HG03060 (cell line): ENCODE data around the gene TIFAB.

Source experiments
- ATAC-seq: cut with Tn5 transposase; IDR thresholded peaks from one replicate; pipeline ENCODE4 v1.9.1; 2021; ENCODE audit warnings: low read depth, moderate number of reproducible peaks; ENCODE audit not compliant: unreplicated experiment

The TIFAB gene

DNA sequence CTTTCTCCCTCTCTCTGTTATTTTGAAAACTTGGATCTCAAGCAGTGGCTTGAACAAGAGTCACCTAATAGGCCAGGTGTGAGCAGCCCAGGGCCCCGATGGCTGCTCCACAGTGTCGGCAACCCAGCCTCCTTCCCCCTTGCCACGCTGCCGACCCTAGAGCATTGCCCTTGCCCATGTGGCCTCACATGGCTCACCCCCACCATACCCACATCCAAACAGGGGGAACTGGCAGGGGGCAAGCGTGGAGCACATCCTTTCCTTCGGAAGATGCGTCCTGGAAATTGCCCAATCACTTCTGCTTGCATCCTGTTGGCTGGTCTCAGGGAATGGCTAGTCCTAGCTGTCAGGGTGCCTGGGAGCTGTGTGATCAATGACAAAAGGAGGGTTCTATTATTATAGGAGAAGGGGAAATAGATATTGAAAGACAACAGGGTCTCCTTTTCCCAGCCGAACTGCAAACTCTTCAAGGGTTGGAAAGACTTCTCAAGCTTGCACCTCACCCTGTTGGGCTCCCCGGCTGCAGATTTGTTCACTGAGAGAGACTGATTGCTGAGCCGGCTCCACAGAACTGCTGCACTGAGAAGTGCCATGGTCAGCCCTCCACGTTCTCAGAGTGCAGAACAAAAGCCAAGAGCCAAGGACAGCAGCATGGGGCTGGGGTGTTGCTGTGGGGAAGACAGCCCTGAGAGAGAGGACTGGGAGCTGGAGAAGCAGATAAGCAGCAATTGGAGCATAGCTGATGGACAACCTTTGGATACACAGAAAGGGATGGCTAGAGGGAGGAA lies 8.3 kb upstream of the TIFAB start:
- no peak for ATAC-seq

DNA sequence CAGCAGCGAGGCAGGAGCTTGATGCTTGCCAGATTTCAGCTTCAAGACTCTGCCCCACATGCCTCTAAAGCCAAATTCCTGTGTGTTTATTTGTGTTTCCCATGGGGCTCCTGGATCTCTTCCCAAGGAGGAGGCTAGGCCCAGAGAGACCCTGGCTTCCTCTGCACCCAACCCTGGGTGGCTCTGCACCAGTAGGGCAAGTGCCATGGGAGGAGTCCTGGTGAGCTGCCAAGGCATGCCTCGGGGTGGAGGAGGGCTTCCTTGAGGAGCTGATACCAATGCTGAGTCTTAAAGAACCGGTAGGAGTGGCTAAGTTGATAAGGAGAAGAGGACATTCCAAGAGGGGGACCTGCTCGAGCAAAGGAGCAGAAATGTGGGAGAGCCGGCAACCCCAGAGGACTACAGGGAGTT lies 6.8 kb upstream of the TIFAB start:
- no peak for ATAC-seq

DNA sequence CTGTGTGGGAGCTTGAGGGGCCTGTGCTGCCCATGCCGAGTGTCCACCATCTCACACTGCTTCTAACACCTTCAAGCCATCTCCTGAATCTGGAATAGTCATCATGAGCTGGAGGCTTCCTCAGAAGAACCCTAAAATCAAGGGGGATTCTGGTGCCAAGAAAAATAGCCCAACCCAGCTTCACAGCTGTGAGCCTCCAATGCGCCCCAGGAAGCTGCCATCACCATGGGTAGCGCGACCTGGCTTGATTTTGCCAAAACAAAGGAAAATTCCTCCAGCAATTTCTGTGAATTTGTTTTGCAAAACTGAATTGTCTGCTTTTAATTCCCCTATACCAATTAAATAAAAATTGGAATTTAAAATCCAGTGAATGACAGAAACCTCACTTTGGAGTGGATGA lies 6.2 kb upstream of the TIFAB start:
- ATAC-seq = no peak

DNA sequence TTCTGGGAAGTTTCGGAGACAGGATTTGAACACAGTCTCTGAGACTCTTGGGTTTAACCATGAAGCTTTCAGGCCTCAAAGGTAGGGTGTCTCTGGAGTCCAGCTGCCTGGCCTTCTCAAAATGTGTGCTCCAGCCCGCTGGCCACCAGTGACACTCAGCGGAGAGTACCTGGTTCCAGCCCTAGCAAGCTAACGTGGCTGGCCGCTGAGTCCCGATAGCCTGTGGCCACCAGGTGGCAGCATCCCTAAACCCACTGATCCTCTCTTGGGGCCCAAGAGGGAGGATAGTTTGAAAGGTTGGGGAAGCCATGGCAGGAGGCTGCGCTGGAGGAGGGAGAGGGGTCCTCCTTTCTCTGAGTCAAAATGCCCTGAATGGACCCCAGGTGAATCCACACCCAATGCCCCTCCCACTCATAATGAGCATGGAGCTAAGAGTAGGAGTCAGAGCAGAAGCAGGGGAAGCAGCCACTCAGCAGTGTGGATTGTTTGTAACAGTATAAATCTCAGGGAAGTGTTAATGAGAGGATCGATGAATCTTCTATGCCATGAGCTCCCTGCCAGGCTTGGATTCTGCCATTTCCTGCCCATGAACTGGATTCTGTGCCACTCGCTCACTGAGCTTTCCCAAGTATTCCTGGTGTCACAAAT lies 5.4 kb upstream of the TIFAB start:
- no peak for ATAC-seq

DNA sequence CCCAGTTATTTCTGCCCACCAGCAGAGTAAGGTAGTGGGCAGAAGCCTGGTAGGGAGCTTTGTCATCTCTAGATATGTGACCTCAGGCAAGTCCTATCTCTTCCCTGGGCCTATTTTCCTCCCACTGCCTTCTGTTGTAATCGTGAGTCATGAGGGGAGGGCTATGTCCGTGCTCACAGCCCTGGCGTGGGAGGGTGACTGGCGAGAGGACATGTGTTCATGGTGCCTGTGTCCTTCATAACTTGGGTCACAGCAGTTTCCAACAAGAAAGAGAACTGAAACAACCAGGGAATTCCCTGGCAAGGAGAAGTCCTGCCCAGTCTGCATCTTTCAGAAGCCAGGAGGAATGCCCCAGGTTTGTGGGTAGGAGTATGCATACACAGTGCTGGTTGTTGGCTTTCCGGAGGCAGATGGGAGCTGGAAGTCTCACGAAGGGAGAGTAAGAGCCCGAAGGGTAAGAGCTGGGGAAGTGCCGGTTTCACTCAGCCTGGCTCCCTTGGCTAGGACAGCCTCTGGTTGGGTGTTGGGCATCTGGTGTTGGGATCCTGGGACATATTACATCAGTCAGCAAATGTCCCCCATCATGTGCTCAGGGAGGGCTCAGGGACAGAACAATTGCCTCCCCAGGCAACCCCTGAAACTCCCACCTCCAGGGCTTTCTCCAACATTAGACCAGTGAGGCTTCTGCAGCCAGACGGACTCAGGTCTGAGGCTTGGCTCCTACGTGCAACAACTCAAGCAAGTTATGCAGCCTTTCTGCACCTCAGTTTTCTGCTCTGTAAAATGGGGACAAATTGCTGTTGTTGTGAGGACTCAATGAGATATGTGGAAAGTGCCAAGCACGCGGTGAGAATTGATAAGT lies 4.3 kb upstream of the TIFAB start:
- ATAC-seq = peak; percentile 30

DNA sequence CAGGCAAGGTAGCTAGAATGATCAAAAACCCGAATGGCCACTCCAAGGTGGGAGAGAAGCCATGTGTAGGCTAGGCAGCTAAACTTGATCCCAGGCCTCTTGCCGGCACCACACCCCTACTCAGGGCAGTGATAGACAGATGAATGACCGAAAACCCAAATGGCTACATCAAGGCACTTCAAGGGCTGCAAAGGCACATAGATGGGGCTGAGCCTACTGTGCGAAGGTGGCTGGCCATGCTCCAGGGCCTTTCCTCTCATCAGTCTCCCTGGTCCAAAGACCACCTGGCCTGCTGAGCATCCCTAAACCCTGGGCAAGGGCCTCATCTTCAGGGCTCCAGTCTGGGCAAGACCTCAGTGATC lies 3.7 kb upstream of the TIFAB start:
- ATAC-seq = no peak

DNA sequence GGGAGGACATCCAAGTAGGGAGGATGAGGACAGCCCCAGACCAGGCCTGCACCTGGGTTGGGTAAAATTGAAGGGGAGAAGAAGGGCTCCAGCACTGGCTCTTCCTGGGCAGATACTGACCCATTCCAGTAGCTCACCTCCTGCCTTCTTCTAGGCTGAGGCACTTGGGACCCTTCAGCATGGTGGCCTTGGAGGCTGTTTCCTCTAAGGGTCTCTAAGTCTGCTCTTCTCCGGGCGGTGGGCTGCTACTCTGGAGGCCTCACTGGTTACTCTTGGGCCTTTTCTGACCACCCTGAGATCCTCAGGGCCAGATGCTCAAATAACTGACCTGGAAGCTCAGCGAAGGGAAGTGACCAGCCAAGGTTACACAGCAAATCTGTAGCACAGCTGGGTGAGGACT lies 2.8 kb upstream of the TIFAB start:
- no peak for ATAC-seq

DNA sequence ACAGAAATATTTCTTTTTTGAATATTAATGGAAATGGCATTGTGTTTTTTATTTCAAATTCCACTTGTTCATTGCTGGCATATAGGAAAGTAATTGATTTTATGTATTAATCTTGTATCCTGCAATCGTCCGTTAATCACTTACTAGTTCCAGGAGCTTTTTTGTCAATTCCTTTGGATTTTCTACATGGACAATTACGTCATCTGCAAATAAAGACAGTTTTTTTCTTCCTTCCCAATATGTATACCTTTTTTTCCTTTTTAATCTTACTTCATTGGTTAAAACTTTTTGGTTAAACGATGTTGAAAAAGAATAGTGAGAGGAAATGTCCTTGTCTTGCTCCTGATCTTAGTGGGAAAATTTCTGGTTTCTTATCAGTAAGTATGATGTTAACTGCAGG lies 1.5 kb upstream of the TIFAB start:
- ATAC-seq = no peak

DNA sequence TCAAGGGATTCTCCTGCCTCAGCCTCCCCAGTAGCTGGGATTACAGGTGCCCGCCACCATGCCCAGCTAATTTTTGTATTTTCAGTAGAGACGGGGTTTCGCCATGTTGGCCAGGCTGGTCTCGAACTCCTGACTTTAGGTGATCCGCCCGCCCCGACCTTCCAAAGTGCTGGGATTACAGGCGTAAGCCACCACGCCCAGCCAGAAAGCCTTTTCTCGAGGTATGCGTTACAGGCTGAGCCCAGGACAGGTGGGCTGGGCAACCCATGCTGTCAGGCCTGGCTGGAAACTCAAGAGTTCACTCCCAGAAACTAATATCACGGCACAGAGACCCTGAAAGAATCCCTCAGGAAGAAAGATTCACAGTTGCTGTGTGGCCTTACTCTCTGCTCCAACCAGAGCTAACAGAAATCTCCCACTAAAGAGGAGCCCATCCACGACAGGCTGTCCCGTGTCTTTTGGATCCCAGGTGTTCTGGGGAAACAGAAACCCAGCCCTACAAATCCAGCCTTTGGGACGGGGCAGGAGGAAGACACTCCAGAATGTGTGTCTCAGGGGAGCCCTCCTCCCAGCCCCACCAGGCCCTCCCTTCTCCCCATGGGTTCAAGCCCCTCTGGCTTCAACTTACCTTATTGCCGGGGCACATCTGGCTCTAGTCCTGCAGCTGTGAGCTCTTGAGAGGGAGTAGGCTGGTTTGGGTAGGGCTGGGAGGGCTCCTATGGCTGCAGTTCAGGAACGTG lies 400 bp downstream of the TIFAB start:
- ATAC-seq = no peak

DNA sequence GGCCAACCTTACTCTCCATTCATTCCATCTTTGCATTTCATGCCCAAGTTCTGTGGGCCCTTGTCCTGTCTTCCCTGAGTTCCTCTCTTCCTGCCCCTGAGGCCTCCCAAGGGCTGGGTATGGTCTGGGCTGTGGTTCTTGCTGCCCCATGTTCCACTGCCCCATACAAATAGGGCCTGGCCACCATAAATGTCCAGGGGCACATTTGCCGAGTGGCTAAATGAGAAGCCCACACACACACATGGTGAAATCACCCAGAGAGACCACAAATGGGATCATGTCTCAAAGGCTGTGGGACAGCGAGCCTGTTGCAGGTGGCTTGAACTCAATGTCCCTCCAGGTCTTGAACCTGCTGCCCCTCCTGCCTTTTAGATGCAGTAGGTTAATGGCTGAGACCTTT lies 1.2 kb downstream of the TIFAB start:
- no peak for ATAC-seq

DNA sequence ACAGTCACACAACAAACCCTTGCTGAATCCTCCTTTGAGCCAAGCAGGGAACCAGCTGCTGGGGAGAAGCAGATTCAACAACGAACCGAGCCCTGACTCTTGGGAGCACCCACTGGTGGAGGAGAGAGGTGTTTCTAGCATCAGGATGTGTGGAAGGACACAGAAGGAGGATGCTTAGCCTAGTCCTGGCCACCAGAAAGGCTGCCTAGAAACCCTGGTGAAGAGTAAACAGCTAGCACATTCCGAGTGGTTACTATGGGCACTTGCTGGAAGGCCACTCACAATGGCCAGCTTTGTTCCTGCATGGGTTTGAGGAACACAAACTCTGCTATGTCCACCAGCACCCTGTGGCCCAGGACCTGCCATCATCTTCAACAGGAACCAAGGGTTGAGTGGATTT lies 1.8 kb downstream of the TIFAB start:
- ATAC-seq = no peak

DNA sequence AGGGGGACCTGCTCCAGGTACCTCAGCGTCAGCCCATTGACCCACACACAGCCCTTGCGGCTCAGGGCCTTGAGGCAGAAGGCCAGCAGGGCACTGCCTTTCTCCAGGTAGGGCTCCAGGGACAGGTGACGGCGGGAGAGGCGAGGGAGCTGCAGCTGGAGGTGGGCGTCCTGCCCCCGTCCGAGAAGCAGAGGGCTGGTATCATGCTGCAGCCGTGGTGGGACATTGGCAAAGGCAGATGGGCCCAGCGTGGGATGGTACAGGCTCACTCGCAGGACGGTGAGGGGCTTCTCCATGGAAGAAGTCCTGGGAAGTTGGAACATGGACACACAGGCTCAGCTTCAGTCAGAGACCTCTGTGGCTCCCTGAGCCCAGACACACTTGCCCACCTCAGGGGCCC lies 2.5 kb downstream of the TIFAB start:
- no peak for ATAC-seq

DNA sequence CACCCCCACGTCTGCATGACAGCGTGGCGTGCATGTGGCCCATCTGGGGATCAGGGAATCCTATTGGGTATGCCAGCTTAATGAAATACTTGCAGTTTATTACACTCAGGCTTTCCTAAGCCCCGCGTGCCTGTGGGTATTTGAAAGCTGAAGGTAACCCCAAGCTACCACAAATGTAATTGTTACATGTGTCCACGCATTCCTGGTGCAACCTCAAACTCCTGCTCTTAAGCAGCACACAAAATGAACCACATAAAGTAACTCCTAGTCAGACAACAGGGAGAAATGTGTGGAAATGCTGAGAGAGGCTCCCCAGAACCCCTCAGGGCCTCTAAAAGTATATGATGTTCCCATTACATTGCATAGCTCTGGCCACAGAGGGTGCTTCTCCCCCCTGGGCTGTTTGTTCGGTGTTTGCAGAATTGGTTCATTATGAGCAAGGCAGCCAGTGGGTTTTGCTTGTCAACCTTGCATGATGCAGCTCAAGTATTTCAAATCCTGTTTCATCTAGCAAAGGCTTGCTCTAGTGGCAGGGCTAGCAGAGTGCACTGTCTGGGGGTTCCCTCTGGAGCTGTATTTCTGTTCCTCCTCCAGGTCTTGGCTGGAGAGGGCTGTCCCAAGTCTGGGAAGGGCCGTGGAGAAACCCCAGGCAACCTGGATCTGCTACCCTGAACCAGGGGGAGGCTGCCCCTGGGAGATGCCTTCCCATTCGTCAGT lies 3.2 kb downstream of the TIFAB start:
- ATAC-seq = no peak

DNA sequence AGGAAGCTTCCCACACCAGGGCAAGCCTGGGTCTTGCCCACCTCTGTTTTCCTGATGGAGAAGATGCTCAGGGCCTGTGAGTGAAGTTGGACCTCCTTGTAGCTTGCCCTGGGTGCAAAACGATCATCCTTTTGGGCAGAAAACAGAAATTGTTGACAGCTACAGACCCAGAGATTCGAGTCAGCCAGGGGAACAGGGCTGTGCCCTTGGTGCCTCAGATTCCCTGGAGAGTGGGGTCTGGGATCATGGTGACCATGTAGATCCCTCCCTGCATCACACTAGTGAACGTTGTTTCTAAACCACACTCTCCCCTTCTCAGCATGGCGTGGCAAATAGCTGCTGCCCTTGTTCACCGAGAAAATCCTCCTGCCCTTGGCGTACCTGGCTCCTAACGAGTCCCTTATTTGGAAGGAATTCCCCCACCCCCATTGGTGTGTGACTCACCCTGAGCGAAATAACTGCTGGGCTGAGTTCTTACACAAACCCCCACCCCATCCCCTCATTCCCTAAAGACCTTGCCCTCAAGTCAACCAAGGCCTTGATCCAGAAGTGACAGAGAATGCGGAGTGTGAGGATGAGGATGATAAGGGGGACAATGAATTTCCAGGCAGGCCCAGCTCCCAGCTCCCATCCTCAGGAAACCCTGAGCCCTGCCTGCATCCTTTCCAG lies 3.9 kb downstream of the TIFAB start:
- no peak for ATAC-seq

DNA sequence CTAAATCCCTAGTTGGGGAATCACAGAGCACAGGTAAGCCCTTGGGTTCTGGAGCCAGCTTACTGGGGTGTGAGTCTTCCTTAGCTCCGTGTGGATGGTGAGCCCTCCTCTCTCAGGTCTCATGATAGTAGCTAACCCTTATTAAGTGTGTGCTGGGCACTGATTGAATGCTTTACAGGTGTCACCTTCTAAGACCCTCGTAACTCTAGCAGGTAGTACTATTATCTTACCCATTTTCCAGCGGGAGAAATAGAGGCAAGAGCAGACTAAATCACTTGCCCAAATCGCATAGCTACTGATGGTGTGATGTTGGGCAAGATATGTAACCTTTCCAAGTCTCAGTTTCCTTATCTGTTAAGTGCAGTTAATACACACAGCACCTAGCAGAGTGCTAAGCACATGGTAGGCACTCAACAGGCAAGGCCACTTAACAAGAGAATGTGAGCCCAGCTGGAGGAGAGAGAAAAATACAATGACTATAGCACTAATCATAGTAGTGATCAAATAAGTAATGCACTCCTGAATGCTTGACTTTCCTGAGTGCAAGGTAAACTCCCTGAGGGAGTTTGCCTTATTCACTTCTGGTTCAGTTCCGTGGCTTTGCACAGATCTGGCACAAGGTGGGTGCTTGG lies 4.7 kb downstream of the TIFAB start, which contains the start of gene DCANP1:
DCANP1 (minus strand) TSS at position 51 of the 632 bp plus-strand sequence. CDS start 240 bp downstream, outside the sequence.
- no peak for ATAC-seq

DNA sequence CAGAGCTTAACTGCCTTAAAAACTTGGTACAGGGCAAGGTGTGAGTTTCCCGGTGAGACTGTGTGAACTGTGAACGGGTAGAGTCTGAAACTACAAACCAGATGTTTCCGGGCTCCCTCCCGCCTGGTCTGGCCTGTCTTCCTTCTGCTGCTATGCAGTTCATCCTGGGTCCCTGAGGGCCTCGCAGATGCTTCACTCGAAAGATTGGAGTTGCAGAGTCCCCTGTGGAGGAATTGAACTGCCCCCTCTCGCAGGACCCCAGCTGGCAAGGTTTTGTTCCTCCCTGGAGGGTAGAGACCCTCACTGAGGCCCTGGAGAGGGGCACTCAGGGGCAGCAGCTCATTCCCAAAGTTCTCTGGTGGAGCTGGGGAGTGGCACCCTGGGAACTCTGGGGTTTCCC lies 5.5 kb downstream of the TIFAB start:
- ATAC-seq = no peak

DNA sequence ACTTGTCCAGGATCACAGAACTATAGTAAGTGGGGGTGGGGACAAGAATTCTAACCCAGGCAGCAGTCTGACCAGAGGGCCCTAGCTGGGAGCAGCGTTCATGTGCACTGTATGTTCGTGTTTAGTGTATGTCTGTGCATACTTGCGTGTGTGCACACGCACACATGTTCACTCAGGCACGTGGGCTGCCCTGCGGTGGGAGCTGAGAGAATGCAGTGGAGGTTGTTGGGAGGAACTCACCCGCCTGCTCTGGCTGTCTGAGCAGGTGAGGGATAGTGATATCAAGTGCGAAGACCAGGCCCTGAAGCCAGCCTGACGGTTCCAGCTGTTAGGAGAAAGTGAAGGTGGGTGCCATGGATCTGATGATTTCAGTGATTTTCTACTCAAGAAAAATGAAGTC lies 5.9 kb downstream of the TIFAB start:
- no peak for ATAC-seq

DNA sequence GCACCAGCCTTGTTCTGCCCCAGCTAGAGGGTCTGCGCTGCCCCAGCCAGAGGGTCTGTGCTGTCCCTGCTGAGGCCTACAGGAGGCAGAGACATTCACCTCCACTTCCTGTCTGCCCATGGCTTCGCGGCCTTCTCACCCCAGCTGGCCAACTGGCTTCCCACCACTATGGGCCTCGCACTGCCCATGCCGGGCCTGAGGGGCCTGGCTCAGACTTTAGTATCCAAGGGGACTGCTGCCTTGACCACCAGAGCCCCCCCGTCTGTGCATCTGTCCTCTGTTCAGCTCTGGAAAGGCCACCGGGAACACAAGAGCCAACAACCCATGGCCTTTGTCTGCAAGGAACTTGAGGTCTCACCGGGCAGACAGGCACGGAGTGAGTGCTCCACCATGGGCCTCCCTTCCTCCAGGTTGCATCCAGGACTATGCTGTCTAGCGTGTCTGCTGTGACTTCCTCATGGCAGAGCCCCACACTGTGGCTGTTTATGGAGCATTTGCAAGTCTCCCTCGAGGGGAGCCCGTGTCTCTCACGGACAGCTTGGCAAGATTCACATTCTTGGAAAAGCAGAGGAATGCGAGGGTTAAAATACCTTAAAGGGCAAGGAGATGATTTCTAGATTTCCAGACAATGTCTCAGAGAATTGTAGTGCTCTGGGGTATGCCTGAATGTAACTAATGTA lies 6.7 kb downstream of the TIFAB start:
- ATAC-seq = no peak

DNA sequence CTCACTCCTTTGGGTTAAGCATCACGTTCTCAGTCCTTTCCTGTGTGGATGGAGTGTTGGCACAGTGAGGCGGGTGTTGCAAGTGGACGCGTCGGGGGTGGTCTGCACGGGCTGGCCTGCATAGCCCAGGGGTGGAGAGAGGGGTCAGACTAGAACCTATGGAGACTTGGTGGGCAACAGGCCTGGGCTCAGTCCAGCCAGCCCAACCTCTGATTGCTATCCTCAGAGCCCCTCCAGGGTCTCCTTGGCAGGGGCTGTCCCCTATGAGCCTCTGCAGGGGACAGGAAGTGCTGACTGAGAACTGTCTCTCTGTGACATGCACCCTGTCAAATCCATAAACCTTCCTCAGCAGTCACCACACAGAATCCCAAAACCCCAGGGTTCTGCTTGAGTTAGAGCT lies 7.3 kb downstream of the TIFAB start:
- no peak for ATAC-seq
